ENCODE results near the gene PITPNM1. TPM values are rescaled to one million over a fixed set of nuclear protein-coding genes. Genes with fewer than 3 reads are reported as not detected.

The PITPNM1 gene
- total and polyA plus RNA-seq, 12 donors, result 16.4 to 146 (median 53.3) TPM

- 94 to 98% (median 96%) methylated on average over 18 to 65 of the region's 65 CpGs for WGBS, 4 donors
- Histone ChIP-seq H3K27me3 (no peaks in the 10 kb centered on the region), H3K4me1 (replicated peaks in 1 of 2) (no peaks in the 10 kb centered on the region), H3K4me3 (no peak overlapping the region), H3K36me3 (replicated peaks in 1 of 2) (peaks cover 0 to 75% of the 10 kb centered on the region in 2 donors), H3K9me3 (replicated peaks in 1 of 3) (no peaks in the 10 kb centered on the region), H3K27ac (no peak overlapping the region)
- DNase-seq, result no peak
- intact Hi-C loops (cut with DNase I), result no loop called here
- no peak for TF ChIP-seq CTCF (IDR thresholded peaks at IDR 0.05)
- TF ChIP-seq POLR2A (IDR thresholded peaks at IDR 0.05), result no peak
Observed at GRCh38 chr11:67493548-67494370, 11.4 kb downstream of the PITPNM1 start.

GRCh38 chr11:67492801-67493547 lies 12.2 kb downstream of the PITPNM1 start:
- H3K27ac ChIP-seq, result no peak overlapping the region
- 83 to 87% (median 85%) methylated on average over 10 to 46 of the region's 46 CpGs for WGBS, 4 donors

GRCh38 chr11:67492069-67492727 lies 13.0 kb downstream of the PITPNM1 start:
- Histone ChIP-seq H3K36me3 (replicated peaks in 1 of 2) (peaks cover 0 to 77% of the 10 kb centered on the region in 2 donors), H3K27me3 (no peaks in the 10 kb centered on the region), H3K4me1 (replicated peaks in 1 of 2) (no peaks in the 10 kb centered on the region), H3K27ac (no peak overlapping the region), H3K4me3 (no peak overlapping the region), H3K9me3 (replicated peaks in 1 of 3) (no peaks in the 10 kb centered on the region)
- intact Hi-C loops (cut with DNase I), result no loop called here
- 89 to 100% (median 93%) methylated on average over 2 to 19 of the region's 19 CpGs for WGBS, 4 donors
- DNase-seq, result no peak
- no peak for TF ChIP-seq POLR2A (IDR thresholded peaks at IDR 0.05)
- no peak for TF ChIP-seq CTCF (IDR thresholded peaks at IDR 0.05)

More at GRCh38 chr11:67492801-67493547, 12.2 kb downstream of the PITPNM1 start:
- Histone ChIP-seq H3K36me3 (replicated peaks in 1 of 2) (peaks cover 0 to 70% of the 10 kb centered on the region in 2 donors), H3K4me1 (replicated peaks in 1 of 2) (no peaks in the 10 kb centered on the region), H3K4me3 (no peak overlapping the region), H3K9me3 (replicated peaks in 1 of 3) (no peaks in the 10 kb centered on the region), H3K27me3 (no peaks in the 10 kb centered on the region)
- DNase-seq, result no peak
- no peak for TF ChIP-seq POLR2A (IDR thresholded peaks at IDR 0.05)
- no peak for TF ChIP-seq CTCF (IDR thresholded peaks at IDR 0.05)
- intact Hi-C loops (cut with DNase I), result no loop called here

Measured in adrenal gland (tissue), 12 donors.